Activated CD4-positive, CD25-positive, alpha-beta regulatory T cell treated with anti-CD3 and anti-CD28 coated beads, Interleukin-2, amount 50 U/mL, for 72 hours (primary cell): ENCODE data around the gene ZNF346.
"Not testable (repeated sequence)": the region's sequence is repeated elsewhere in the genome, so short reads cannot be mapped to it uniquely, and the experiment has no call there.

Source experiments
- DNase-seq: peaks from one replicate; pipeline ENCODE4 v3.0.0; 2021

The ZNF346 gene, protein sequence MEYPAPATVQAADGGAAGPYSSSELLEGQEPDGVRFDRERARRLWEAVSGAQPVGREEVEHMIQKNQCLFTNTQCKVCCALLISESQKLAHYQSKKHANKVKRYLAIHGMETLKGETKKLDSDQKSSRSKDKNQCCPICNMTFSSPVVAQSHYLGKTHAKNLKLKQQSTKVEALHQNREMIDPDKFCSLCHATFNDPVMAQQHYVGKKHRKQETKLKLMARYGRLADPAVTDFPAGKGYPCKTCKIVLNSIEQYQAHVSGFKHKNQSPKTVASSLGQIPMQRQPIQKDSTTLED

GRCh38 chr5:177022386-177023302 lies at the start of gene ZNF346:
ZNF346 (plus strand) TSS chr5:177022696; CDS start chr5:177022739, 43 bp downstream.
- peak; percentile 90 for DNase-seq

DNA sequence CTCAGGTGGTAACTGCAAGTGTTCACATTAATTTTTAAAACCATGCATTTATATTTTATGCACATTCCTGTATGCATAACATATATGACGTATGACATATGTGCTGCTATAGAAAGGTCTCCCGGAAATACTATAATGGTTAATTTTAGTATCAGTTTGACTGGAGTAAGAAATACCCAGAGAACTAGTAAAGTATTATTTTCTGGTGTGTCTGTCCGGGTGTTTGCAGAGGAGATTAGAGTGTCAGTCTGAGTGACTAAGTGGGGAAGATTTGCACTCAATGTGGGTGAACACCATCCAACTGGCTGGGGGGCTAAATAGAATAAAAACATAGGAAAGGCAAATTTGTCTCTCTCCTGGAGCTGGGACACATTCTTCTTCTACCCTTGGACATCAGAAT lies 42.8 kb upstream of the ZNF346 start:
- no peak for DNase-seq

DNA sequence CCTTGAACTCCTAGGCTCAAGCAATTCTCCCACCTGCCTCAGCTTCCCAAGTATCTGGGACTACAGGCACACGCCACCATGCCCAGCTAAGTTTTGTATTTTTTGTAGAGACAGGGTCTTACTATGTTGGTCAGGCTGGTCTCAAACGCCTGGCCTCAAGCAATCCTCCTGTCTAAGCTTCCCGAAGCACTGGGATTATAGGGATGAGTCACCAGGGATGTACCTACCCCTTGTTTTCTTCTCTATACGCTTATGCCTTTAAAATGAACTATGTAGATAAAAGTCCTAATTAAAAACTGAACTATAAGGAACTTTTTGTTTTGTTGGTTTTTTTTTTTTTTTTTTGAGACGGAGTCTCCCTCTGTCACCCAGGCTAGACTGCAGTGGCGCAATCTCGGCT lies 41.7 kb upstream of the ZNF346 start:
- no peak for DNase-seq

DNA sequence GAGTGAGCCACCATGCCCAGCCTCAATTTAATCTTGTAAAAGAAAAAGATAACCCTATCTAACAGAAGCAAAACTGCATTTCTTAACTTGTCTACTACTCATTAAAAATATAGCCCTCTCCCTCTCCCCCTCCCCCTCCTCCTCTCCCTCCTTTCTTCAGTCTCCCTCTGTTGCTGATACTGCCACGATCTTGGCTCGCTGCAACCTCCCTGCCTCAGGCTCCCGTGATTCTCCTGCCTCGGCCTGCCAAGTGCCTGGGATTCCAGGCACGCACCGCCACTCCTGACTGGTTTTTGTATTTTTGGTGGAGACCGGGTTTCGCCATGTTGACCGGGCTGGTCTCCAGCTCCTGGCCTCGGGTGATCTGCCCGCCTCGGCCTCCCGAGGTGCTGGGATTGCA lies 39.4 kb upstream of the ZNF346 start:
- DNase-seq, result not testable (repeated sequence)

DNA sequence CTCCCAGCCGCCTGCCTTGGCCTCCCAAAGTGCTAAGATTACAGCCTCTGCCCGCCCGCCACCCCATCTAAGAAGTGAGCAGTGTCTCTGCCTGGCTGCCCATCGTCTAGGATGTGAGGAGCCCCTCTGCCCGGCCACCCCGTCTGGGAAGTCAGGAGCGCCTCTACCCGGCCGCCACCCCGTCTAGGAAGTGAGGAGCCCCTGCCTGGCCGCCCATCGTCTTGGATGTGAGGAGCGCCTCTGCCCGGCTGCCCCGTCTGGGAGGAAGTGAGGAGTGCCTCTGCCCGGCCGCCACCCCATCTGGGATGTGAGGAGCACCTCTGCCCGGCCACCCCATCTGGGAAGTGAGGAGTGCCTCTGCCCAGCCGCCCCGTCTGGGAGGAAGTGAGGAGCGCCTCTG lies 38.9 kb upstream of the ZNF346 start:
- not testable (repeated sequence) for DNase-seq

DNA sequence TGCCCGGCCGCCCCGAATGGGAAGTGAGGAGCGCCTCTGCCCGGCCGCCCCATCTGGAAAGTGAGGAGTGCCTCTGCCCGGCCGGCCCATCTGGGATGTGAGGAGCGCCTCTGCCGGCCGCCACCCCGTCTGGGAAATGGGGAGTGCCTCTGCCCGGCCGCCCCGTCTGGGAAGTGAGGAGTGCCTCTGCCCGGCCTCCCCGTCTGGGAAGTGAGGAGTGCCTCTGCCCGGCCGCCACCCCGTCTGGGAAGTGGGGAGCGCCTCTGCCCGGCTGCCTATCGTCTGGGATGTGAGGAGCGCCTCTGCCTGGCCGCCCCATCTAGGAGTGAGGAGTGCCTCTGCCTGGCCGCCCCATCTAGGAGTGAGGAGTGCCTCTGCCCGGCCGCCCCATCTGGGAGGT lies 38.3 kb upstream of the ZNF346 start:
- not testable (repeated sequence) for DNase-seq

- DNase-seq, result no peak
These were observed 37.0 kb upstream of the ZNF346 start for GRCh38 chr5:176985516-176985915.

- DNase-seq, result no peak
These were observed 36.2 kb upstream of the ZNF346 start for GRCh38 chr5:176986280-176986679.

DNA sequence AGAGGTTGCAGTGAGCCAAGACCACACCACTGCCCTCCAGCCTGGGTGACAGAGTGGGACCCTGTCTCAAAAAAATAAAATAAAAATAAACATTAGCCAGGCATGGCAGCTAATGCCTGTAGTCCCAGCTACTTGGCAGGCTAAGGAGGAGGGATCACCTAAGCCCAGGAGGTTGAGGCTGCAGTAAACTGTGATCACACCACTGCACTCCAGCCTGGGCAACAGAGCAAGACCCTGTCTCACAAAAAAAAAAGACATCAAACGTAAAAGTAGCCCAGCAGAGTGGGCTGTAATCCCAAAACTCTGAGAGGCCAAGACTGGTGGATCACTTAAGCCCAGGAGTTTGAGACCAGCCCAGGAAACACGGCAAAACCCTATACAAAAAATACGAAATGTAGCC lies 34.9 kb upstream of the ZNF346 start:
- no peak for DNase-seq

GRCh38 chr5:176993081-176993480 lies 29.4 kb upstream of the ZNF346 start:
- DNase-seq, result not testable (repeated sequence)

DNA sequence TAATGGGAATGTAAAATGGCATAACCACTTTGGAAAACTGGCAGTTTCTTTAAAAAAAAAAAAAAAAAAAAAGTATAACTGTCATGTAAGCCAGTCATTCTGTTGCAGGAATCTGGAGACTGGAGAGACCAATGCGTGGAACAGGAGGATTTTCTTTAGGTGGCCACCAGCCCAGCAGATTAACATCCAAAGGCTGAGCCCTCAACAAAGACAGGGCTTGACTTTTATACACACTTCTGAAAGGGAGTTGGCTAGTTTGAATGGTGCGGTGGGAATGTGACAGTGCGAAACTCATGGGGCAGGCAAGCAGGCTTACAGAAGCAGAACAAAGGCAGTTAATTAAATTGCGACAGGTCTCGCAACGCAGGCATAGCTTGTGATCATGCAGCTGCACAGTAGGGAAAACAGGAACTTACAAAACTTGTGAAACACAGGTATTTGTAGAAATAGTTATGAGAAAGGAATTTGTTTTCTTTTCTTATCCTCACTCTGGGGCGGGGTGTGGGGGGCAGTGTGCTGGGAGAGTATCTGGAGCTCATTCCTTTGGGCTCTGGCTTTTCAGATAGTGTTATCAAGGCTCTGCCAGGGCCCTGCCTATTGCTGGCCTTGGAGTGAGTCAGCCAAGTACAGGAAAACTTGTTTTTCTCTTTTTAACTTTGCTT lies 27.9 kb upstream of the ZNF346 start:
- DNase-seq, result no peak

GRCh38 chr5:176995122-176995490 lies 27.4 kb upstream of the ZNF346 start:
- no peak for DNase-seq

DNA sequence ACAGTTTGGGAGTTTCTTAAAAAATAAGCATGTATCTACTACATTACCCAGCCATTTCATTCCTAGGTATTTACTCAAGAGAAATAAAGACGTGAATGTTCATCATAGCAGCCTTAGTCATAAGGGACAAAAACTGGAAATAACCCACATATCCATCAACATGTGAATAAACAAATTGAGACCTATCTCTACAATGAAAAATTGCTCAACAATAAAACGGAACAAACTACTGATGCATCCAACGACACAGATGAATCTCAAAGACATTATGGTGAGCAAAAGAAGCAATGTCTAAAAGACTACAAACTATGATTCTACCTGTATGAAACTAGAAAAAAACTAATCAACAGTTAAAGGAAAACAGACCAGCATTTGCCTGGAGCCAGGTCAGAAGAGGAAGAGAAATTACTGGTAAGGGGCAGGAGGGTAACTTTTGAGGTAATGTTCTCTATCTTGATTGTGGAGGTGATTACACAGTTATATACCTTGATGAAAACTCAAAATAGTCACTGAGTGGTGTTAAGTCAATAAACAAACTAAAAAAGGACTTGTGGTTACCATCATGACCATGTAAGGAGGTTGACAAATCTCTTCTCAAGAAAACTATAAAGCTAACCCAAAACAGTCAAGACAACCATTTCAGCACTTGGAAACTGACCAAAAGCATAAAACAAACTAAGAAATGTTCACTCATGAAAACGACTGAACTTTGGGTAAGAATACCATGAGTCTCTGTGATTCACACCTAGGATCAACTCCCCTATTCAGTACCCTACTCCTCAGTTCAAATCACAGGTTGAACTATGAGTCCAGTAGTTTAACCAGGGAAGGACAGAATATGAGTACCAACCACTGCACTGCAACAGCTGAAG lies 26.4 kb upstream of the ZNF346 start:
- no peak for DNase-seq

- no peak for DNase-seq
These were observed 25.7 kb upstream of the ZNF346 start for GRCh38 chr5:176996780-176997179.

- no peak for DNase-seq
These were observed 23.7 kb upstream of the ZNF346 start for GRCh38 chr5:176998828-176999227.

- DNase-seq, result not testable (repeated sequence)
These were observed 23.0 kb upstream of the ZNF346 start for GRCh38 chr5:176999526-176999925.

GRCh38 chr5:177003649-177004048 lies 18.8 kb upstream of the ZNF346 start:
- no peak for DNase-seq

DNA sequence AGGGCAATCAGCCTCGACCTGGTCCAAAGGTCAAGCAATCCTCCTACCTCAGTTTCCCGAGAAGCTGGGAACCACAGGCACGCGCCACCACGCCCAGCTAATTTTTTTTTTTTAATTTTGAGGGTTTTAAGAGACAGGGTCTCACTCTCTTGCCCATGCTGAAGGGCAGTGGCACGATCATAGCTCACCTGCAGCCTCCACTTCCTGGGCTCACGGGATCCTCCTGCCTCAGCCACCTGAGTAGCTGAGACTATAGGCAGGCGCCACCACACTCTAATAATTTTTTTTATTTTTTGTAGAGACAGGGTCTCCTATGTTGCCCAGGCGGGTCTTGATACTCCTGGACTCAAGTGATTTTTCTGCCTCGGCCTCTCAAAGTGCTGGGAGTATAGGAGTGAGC lies 17.5 kb upstream of the ZNF346 start:
- no peak for DNase-seq

- peak; percentile 59 for DNase-seq
These were observed 16.8 kb upstream of the ZNF346 start for GRCh38 chr5:177005619-177006264.

DNA sequence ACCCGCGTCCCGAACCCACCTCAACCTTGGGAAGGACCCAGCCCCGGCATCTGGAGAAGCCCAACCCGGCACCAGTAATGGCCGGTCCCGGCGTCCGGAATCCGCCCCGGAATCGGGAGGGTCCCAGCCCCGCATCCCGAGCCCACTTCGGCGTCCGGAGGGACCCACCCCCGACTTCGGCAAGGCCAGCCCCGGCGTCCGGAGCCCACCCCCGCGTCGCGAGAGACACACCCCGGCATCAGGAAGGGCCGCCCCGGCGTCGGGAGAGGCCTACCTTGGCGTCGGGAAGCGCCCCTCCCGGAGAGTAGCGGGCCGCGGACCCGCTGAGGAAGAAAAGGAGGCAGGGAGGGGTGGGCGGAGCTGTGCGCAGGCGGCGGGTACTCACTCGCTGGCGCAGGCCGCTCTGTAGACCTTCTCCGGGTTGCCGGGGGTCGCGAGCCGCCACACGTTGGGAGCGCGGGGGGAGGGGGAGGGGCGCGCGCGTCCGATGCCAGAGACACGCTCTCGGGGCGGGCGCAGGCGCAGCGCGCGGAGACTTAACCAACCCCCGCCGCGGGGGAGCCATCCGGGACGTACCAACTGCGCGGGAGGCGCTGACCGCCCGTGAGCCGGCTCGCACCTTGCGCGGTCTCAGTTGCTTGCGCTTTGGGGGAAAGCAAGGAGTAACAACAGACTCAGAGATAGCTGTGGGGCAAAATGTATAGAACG lies 16.1 kb upstream of the ZNF346 start, which contains the start of gene UIMC1:
TSS of gene UIMC1 (minus strand) at position 515 of the 708 bp plus-strand sequence. CDS start 24,164 bp downstream, outside the sequence.
- peak; percentile 95 for DNase-seq

DNA sequence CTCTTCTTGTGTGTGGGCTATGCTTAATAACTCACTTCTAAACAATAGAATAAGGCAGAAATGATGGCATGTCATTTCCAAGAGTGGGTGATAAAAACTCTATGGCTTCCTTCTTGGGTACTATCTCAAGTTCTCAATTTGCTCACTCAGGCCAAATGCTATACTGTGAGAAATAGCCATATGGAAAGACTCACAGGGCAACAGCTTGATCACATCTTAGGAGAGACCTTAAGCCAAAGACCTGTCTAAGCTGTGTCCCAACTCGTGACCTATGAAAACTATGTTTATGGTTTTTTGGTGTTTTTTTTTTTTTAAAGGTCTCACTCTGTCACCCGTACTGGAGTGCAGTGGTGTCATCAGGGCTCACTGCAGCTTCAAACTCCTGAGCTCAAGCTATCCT lies 13.8 kb upstream of the ZNF346 start:
- no peak for DNase-seq
